COLO829 (cell line): ENCODE measurements around the gene LGR4.

ENCODE experiments used
- DNase-seq: peaks from one replicate; pipeline ENCODE4 v3.0.0; 2012; ENCODE audit warnings: low spot score

Gene LGR4

GRCh38 chr11:27482793-27483192 is 10.2 kb upstream of the LGR4 start:
- no peak for DNase-seq

- no peak for DNase-seq
Observed at GRCh38 chr11:27481992-27482391, 9.4 kb upstream of the LGR4 start.

- DNase-seq: no peak
Observed at GRCh38 chr11:27477831-27478230, 5.2 kb upstream of the LGR4 start.

- DNase-seq: no peak
Observed at GRCh38 chr11:27477243-27477642, 4.7 kb upstream of the LGR4 start.

GRCh38 chr11:27475622-27476021 is 3.0 kb upstream of the LGR4 start:
- DNase-seq: no peak

GRCh38 chr11:27473017-27473406 is 422 bp upstream of the LGR4 start:
- DNase-seq: no peak

- no peak for DNase-seq
Observed at GRCh38 chr11:27471589-27472397, 797 bp downstream of the LGR4 start.

GRCh38 chr11:27470826-27471588 is 1.6 kb downstream of the LGR4 start:
- DNase-seq: no peak

- no peak for DNase-seq
Observed at GRCh38 chr11:27470166-27470565, 2.4 kb downstream of the LGR4 start.

- DNase-seq: no peak
Observed at GRCh38 chr11:27468995-27469695, 3.4 kb downstream of the LGR4 start.

GRCh38 chr11:27468209-27468994 is 4.2 kb downstream of the LGR4 start:
- peak; percentile 38 for DNase-seq

- no peak for DNase-seq
Observed at GRCh38 chr11:27467181-27467913, 5.2 kb downstream of the LGR4 start.

- DNase-seq: no peak
Observed at GRCh38 chr11:27466363-27466762, 6.2 kb downstream of the LGR4 start.

GRCh38 chr11:27465629-27466028 is 7.0 kb downstream of the LGR4 start:
- no peak for DNase-seq

GRCh38 chr11:27464909-27465308 is 7.7 kb downstream of the LGR4 start:
- DNase-seq: no peak

- no peak for DNase-seq
Observed at GRCh38 chr11:27464289-27464696, 8.3 kb downstream of the LGR4 start.

- no peak for DNase-seq
Observed at GRCh38 chr11:27462543-27462942, 10.0 kb downstream of the LGR4 start.

- peak; percentile 74 for DNase-seq
Observed at GRCh38 chr11:27460158-27460978, 12.2 kb downstream of the LGR4 start.

GRCh38 chr11:27459191-27459590 is 13.4 kb downstream of the LGR4 start:
- no peak for DNase-seq

- DNase-seq: no peak
Observed at GRCh38 chr11:27458182-27458581, 14.4 kb downstream of the LGR4 start.
